CMK (cell line): ENCODE data around the gene HCK.

Experiments
- DNase-seq: peaks from one replicate; pipeline ENCODE4 v3.0.0-alpha.2; 2010; ENCODE audit warnings: low read depth

The HCK gene

DNA sequence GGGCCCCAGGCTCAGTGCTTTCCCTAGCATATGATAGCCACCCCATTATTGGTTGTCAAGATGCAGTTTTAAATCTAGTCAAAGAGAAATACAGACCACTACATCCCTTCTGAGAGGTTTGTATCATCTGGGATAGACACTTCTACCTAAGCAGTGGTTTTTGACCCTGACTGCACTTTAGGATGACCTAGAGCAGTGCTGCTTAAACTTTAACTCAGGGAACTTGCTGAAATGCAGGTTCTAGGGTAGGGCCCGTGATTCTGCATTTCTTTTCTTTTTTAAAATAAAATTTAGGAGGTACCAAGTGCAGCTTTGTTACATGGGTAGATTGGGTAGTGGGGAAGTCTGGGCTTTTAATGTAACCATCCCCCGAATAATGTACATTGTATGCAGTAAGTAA, 76.1 kb downstream of the HCK start:
- DNase-seq, result no peak

- no peak for DNase-seq
These were observed 77.8 kb downstream of the HCK start for GRCh38 chr20:32129863-32130262.

GRCh38 chr20:32130352-32130751, 78.3 kb downstream of the HCK start:
- DNase-seq, result no peak

GRCh38 chr20:32130965-32131364, 78.9 kb downstream of the HCK start:
- no peak for DNase-seq

GRCh38 chr20:32132911-32133549, 81.0 kb downstream of the HCK start:
- no peak for DNase-seq

- DNase-seq, result no peak
These were observed 82.0 kb downstream of the HCK start for GRCh38 chr20:32134026-32134425.

- no peak for DNase-seq
These were observed 84.0 kb downstream of the HCK start for GRCh38 chr20:32135983-32136515.

DNA sequence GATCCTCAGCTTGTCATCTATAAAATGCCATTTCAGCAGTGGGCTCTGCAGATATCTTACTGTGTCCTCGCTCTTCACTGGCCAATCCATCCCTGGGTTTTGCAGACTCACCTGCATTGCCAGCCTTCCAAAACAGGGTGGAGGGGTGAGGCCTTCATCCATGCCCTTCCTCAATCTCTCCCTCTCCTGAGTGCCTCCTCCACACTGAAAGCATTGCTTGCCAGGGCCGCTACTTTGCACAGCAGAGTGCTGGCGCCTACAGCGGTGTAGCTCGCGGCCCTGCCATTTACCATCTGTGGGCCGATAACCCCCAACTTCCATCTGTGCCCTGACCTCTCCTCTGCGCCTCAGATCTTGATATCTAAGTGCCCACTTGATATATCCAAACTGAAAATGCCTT, 86.9 kb downstream of the HCK start:
- no peak for DNase-seq

DNA sequence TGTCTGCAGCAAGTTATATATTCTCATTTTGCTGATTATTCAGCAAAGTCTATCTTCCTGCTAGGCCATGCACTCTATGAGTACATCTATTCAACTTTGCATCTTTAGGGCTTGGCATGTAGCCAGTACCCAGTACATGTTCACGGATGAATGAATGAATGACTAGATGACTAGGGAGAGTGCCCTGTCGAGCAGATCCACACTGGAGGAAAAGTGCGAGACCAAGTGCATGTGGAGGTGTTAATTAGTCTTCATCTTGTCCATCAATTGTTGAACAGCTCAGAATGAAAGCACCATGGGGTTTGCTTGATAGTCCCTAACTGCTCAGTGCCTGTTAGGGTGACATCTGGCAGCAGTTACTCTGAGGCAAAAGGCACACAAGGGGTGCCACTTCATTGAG, 87.9 kb downstream of the HCK start:
- no peak for DNase-seq

- DNase-seq, result no peak
These were observed 88.6 kb downstream of the HCK start for GRCh38 chr20:32140603-32141002.

- DNase-seq, result no peak
These were observed 89.5 kb downstream of the HCK start for GRCh38 chr20:32141465-32141980.

DNA sequence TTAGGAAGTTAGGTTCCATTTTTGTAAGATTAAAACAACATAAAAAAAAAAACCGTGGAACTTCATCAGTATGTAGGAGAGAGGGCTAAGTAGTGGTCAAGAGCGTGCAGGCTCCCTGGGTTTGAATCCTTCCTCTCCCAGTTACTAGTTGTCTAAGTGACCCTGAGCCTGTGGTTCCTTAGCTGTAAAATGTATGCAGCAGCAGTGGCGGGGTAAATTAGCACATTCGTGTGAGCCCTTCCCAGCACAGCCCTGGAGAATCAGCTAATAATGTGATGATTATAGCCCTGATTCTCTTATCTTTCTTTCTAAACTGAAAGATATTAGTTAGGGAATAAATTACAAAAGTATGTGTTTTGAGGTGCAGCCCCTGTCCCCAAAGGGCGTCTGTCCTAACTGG, 90.0 kb downstream of the HCK start:
- DNase-seq, result no peak

DNA sequence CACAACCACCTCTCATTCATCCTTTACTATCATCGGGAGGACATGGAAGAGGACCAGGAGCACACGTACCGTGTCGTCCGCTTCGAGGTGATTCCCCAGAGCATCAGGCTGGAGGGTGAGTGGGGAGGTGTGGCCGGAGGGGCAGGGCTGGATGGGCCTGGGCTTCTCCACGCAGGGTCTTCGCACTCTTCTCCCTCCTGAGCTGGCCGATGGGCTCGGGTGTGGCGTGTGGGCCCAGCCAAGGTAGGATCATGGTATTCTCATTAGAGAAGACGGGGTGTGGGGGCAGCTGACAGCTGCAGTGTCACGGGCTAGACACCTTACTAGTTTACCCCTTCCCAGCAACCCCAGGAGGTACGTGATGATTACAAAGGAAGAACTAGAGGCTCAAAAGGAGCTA, 90.9 kb downstream of the HCK start:
- no peak for DNase-seq

DNA sequence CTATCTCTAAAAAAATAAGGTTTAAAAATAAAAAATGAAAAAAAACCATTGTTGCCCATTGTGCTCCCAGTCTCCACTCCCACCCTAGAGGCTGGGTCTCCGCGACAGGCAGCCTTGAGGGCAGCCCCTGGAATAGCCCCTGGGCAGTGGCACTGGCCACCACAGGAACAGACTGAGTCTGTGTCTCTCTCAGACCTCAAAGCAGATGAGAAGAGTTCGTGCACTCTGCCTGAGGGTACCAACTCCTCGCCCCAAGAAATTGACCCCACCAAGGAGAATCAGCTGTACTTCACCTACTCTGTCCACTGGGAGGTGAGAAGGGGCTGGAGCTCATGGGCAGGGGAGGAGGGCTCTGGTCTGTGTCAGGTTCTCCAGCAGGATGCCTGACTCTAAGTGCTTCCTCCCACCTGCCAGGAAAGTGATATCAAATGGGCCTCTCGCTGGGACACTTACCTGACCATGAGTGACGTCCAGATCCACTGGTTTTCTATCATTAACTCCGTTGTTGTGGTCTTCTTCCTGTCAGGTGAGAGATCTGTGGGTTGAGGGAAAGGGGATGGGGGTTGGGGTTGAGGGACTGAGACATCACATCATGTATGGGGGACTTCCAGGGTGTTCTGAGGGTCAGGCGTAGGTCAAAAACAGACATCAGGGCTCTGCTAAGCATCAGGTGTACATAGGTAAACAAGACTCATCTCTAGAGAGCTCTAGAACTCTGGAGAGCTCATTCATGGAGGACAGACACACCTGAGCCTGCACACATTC, 93.0 kb downstream of the HCK start:
- DNase-seq, result no peak

DNA sequence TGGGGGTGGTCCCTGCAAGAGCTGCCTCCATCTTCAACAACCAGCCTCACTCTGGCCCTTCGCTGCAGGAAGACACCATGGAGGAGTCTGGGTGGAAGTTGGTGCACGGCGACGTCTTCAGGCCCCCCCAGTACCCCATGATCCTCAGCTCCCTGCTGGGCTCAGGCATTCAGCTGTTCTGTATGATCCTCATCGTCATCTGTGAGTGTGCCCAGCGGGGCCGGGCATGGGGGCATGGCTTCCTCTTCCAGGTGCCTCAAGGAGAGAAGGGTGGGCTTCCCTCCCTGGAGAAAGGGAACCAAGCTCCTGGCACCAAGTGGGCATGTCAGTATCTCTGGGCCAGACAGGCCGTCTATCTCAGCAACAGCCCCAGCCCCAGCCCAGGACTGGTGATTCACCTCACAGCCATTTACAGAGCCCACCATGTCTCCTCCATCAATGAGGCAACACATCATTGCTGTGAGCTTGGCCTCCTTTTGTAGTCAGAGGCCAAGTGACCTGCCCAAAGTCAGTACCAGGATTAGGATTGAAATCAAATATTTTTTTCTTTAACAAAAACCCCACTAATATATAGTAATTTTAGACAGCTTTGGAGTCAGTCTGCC, 97.6 kb downstream of the HCK start:
- no peak for DNase-seq

GRCh38 chr20:32150291-32150848, 98.3 kb downstream of the HCK start:
- DNase-seq, result no peak
